ENCODE data around the gene EMC10. TPM values are rescaled to one million over a fixed set of nuclear protein-coding genes. Genes with fewer than 3 reads are reported as not detected.
"Not testable (repeated sequence)": the region's sequence is repeated elsewhere in the genome, so short reads cannot be mapped to it uniquely, and the experiment has no call there.

The EMC10 gene
- total RNA-seq, 1 experiment from 2014 or later, result 109 TPM

DNA sequence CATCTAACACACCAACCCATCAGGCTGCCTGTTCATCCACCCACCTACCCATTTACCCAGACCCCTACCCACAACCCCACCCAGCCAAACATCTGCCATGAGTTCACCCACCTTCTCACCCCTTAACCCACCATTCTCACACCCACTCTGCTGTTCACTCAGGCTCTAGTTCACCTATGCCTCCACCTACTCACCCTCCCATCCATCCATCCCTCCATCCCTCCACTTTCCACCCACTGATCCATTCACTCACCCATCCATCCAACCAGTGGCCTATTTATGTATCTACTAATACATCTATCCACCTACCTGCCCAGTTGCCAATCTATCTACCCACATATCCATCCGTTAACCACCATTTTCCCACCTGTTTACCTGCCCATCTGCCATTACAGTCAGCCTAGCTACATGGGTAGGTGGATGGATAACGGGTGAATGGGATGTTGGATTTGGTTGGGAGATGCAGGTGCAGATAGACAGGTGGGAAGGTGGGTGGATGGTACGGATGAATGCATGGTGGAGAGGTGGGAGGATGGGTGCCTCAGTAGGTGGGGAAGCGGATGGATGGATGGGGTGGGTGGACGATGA lies 38.4 kb upstream of the EMC10 start:
- H3K9me3 Mint-ChIP-seq, result no peaks in the 10 kb centered on the region; a peak in 1 of 5 replicates

DNA sequence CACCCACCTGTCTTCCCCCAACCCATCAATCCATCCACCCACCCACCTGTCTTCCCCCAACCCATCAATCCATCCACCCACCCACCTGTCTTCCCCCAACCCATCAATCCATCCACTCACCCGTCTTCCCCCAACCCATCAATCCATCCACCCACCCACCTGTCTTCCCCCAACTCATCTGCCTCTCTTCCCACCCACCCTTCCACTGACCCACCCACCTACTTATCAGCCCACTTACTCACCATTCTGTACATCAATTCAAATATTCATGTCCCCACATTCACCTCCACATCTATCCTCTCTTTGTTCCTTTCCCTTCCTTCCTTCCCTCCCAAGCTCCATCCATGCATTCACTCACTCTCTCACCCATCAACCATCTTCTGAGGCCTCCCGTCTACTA lies 37.2 kb upstream of the EMC10 start:
- peaks cover 22% of the 10 kb centered on the region for H3K27me3 Mint-ChIP-seq (ENCODE audit: low read depth)
- H2BK15ac ChIP-seq (ENCODE audit: low read depth, low read length); H3K27ac Mint-ChIP-seq; H3T11ph ChIP-seq (ENCODE audit: low read length); H3K23ac ChIP-seq (ENCODE audit: insufficient read length, low read depth, low read length); H3K27ac ChIP-seq (ENCODE audit: insufficient read length, low read depth, low read length); H3K9me3 Mint-ChIP-seq; H4K20me1 ChIP-seq (ENCODE audit: control insufficient read depth, insufficient read depth, insufficient read length); H3K18ac ChIP-seq (ENCODE audit: insufficient read length, low read depth, low read length); H2BK5ac ChIP-seq (ENCODE audit: insufficient read length, low read length); H3K14ac ChIP-seq (ENCODE audit: insufficient read depth, low read length); H3K79me2 ChIP-seq (ENCODE audit: insufficient read depth, low read length); H3K9me3 ChIP-seq (ENCODE audit: control insufficient read depth, low read depth, low read length); H3K4me1 ChIP-seq (ENCODE audit: insufficient read depth, low read length); DNase-seq; H3K79me1 ChIP-seq (ENCODE audit: insufficient read depth, low read depth, low read length, poor library complexity, severe bottlenecking); H4K8ac ChIP-seq (replicated peaks; ENCODE audit: insufficient read length, low read depth, low read length); H3K4me2 ChIP-seq (ENCODE audit: insufficient read depth, insufficient read length, low read length); H3K4me3 Mint-ChIP-seq; H2BK120ac ChIP-seq (ENCODE audit: low read depth, low read length, poor library complexity, severe bottlenecking); H3K56ac ChIP-seq (ENCODE audit: insufficient read length, low read depth, low read length); H2AFZ ChIP-seq (ENCODE audit: low read length); H2BK12ac ChIP-seq (ENCODE audit: insufficient read length, low read depth, low read length); H2BK20ac ChIP-seq (ENCODE audit: low read depth, low read length, poor library complexity, severe bottlenecking); H3K36me3 Mint-ChIP-seq (ENCODE audit: insufficient read depth in 1 of 3, low read depth in 3 of 3); H4K91ac ChIP-seq (ENCODE audit: insufficient read length, low read depth, low read length); H3K27me3 ChIP-seq (ENCODE audit: insufficient read depth, low read length); H3K9ac ChIP-seq (ENCODE audit: extremely low read depth, insufficient read length, low read length); H4K5ac ChIP-seq (ENCODE audit: insufficient read length, low read depth, low read length); H3K23me2 ChIP-seq (ENCODE audit: insufficient read length, low read depth, low read length, poor library complexity, severe bottlenecking); H2AK5ac ChIP-seq (ENCODE audit: insufficient read length, low read length); H3K4me1 Mint-ChIP-seq; H3K4ac ChIP-seq (ENCODE audit: low read depth, low read length): not testable (repeated sequence)
- WGBS (ENCODE audit: extremely low coverage, insufficient read length, low lambda C conversion rate), result no CpG with 5 or more reads among the region's 2 CpGs

More for the DNA sequence above, 38.4 kb upstream of the EMC10 start:
- Mint-ChIP-seq H3K4me1 (peaks cover 9 to 12% of the 10 kb centered on the region in 2 experiments), H3K27ac (no peak overlapping the region), H3K27me3 (ENCODE audit: low read depth) (peaks cover 18% of the 10 kb centered on the region), H3K4me3 (no peak overlapping the region; a peak in 2 of 5 replicates), H3K36me3 (ENCODE audit: insufficient read depth in 1 of 3, low read depth in 3 of 3) (peaks cover 0 to 2% (median 0%) of the 10 kb centered on the region in 3 experiments; a peak in 1 of 7 replicates)
- no peak overlapping the region for H3K18ac ChIP-seq (ENCODE audit: insufficient read length, low read depth, low read length)
- no peak overlapping the region for H3K27ac ChIP-seq (ENCODE audit: insufficient read length, low read depth, low read length)
- no peak overlapping the region for H2AK5ac ChIP-seq (ENCODE audit: insufficient read length, low read length)
- no peak overlapping the region for H3K4ac ChIP-seq (ENCODE audit: low read depth, low read length)
- no peaks in the 10 kb centered on the region for H3K79me1 ChIP-seq (ENCODE audit: insufficient read depth, low read depth, low read length, poor library complexity, severe bottlenecking)
- no peak overlapping the region for H4K5ac ChIP-seq (ENCODE audit: insufficient read length, low read depth, low read length)
- H3K14ac ChIP-seq (ENCODE audit: insufficient read depth, low read length), result no peak overlapping the region
- H4K8ac ChIP-seq (replicated peaks; ENCODE audit: insufficient read length, low read depth, low read length), result no peak overlapping the region
- no peaks in the 10 kb centered on the region for H4K20me1 ChIP-seq (ENCODE audit: control insufficient read depth, insufficient read depth, insufficient read length)
- H3K9me3 ChIP-seq (ENCODE audit: control insufficient read depth, low read depth, low read length), result no peaks in the 10 kb centered on the region
- H3K9ac ChIP-seq (ENCODE audit: extremely low read depth, insufficient read length, low read length), result no peak overlapping the region
- no peak overlapping the region for H2BK15ac ChIP-seq (ENCODE audit: low read depth, low read length)
- WGBS (ENCODE audit: extremely low coverage, insufficient read length, low lambda C conversion rate), result no CpG with 5 or more reads among the region's 5 CpGs
- H4K91ac ChIP-seq (ENCODE audit: insufficient read length, low read depth, low read length), result no peak overlapping the region
- no peaks in the 10 kb centered on the region for H3K23me2 ChIP-seq (ENCODE audit: insufficient read length, low read depth, low read length, poor library complexity, severe bottlenecking)
- no peaks in the 10 kb centered on the region for H3K79me2 ChIP-seq (ENCODE audit: insufficient read depth, low read length)
- DNase-seq, result no peak
- no peak overlapping the region for H2BK120ac ChIP-seq (ENCODE audit: low read depth, low read length, poor library complexity, severe bottlenecking)
- H3K4me2 ChIP-seq (ENCODE audit: insufficient read depth, insufficient read length, low read length), result no peak overlapping the region
- no peak overlapping the region for H2BK12ac ChIP-seq (ENCODE audit: insufficient read length, low read depth, low read length)
- no peak overlapping the region for H3K23ac ChIP-seq (ENCODE audit: insufficient read length, low read depth, low read length)
- TF ChIP-seq, protein P1, sequence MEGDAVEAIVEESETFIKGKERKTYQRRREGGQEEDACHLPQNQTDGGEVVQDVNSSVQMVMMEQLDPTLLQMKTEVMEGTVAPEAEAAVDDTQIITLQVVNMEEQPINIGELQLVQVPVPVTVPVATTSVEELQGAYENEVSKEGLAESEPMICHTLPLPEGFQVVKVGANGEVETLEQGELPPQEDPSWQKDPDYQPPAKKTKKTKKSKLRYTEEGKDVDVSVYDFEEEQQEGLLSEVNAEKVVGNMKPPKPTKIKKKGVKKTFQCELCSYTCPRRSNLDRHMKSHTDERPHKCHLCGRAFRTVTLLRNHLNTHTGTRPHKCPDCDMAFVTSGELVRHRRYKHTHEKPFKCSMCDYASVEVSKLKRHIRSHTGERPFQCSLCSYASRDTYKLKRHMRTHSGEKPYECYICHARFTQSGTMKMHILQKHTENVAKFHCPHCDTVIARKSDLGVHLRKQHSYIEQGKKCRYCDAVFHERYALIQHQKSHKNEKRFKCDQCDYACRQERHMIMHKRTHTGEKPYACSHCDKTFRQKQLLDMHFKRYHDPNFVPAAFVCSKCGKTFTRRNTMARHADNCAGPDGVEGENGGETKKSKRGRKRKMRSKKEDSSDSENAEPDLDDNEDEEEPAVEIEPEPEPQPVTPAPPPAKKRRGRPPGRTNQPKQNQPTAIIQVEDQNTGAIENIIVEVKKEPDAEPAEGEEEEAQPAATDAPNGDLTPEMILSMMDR (conservative IDR thresholded peaks at IDR 0.05), result no peak
- H2AFZ ChIP-seq (ENCODE audit: low read length), result no peak overlapping the region
- no peak overlapping the region for H2BK5ac ChIP-seq (ENCODE audit: insufficient read length, low read length)
- H3K56ac ChIP-seq (ENCODE audit: insufficient read length, low read depth, low read length), result no peak overlapping the region
- H3T11ph ChIP-seq (ENCODE audit: low read length), result no peak overlapping the region
- H2BK20ac ChIP-seq (ENCODE audit: low read depth, low read length, poor library complexity, severe bottlenecking), result no peak overlapping the region
- H3K4me1 ChIP-seq (ENCODE audit: insufficient read depth, low read length), result no peaks in the 10 kb centered on the region
- H3K27me3 ChIP-seq (ENCODE audit: insufficient read depth, low read length), result no peaks in the 10 kb centered on the region
